IMR-90 (cell line): ENCODE results near the gene FRMPD4. TPM values are rescaled to one million over a fixed set of nuclear protein-coding genes. Genes with fewer than 3 reads are reported as not detected.

Source experiments
- ATAC-seq: fragments of 200-7000 bp; cut with Tn5 transposase; 2 replicates; pipeline ENCODE4 v1.9.1; 2020; ENCODE audit warnings: low read depth, mild to moderate bottlenecking, moderate library complexity
- BruUV-seq: library from RNA; stranded (reverse); fragments of 400-500 nt; replicated peaks from 2 replicates; lab custom pipeline; 2021; lab: Mats Ljungman, UMichigan
- CTCF ChIA-PET: fragments of 300-600 bp; formaldehyde crosslinking; extraction: SDS; loops from one replicate; lab custom pipeline; 2021; ENCODE audit warnings: antibody characterized with exemption; lab: Yijun Ruan, JAX
- POLR2A ChIA-PET: fragments of 300-600 bp; sonication (Branson Sonifier 250); formaldehyde crosslinking; loops from one replicate; lab custom pipeline; 2022; ENCODE audit warnings: antibody characterized with exemption; ENCODE audit not compliant: unreplicated experiment; lab: Charles Lee
- DNase-seq: peaks from one replicate; pipeline ENCODE4 v3.0.0; 2013
- H2AFZ ChIP-seq: replicated peaks from 2 replicates; pipeline ENCODE3; 2013; ENCODE audit warnings: low read length, mild to moderate bottlenecking; ENCODE audit not compliant: poor library complexity
- H2AK5ac ChIP-seq: 2 replicates; pipeline ENCODE4 v1.6.1; 2013; ENCODE audit warnings: low read depth, low read length, inconsistent platforms
- H2AK9ac ChIP-seq: replicated peaks from 2 replicates; pipeline ENCODE3; 2013; ENCODE audit warnings: mild to moderate bottlenecking, low read depth, low read length, moderate library complexity; ENCODE audit not compliant: poor library complexity
- H2BK120ac ChIP-seq: 2 replicates; pipeline ENCODE4 v1.6.1; 2013; ENCODE audit warnings: low read depth, low read length, inconsistent platforms
- H2BK15ac ChIP-seq: 3 replicates; pipeline ENCODE4 v1.6.1; 2013; ENCODE audit warnings: low read depth, low read length, inconsistent platforms
- H2BK20ac ChIP-seq: 2 replicates; pipeline ENCODE4 v1.6.1; 2013; ENCODE audit warnings: low read depth, mild to moderate bottlenecking, inconsistent platforms, low read length, moderate library complexity
- H2BK5ac ChIP-seq: 2 replicates; pipeline ENCODE4 v1.6.1; 2013; ENCODE audit warnings: mild to moderate bottlenecking, low read depth, low read length, inconsistent platforms; ENCODE audit not compliant: poor library complexity, severe bottlenecking
- H3K14ac ChIP-seq: replicated peaks from 2 replicates; pipeline ENCODE4 v1.6.1; 2013; ENCODE audit warnings: low read depth, low read length, inconsistent platforms
- H3K18ac ChIP-seq: 2 replicates; pipeline ENCODE4 v1.6.1; 2013; ENCODE audit warnings: low read depth, low read length, control low read depth
- H3K23ac ChIP-seq: 2 replicates; pipeline ENCODE4 v1.6.1; 2013; ENCODE audit warnings: low read depth, low read length, inconsistent platforms
- H3K27ac ChIP-seq: 2 replicates; pipeline ENCODE4 v1.5.1; 2013; ENCODE audit warnings: mild to moderate bottlenecking, control low read depth, low read length; ENCODE audit not compliant: insufficient read depth
- H3K27me3 ChIP-seq: 2 replicates; pipeline ENCODE4 v1.6.1; 2013; ENCODE audit warnings: low read length; ENCODE audit not compliant: control insufficient read depth, insufficient read depth
- H3K36me3 ChIP-seq: 2 replicates; pipeline ENCODE4 v1.6.1; 2013; ENCODE audit warnings: low read length, mixed read lengths; ENCODE audit not compliant: control insufficient read depth, insufficient read depth
- H3K4ac ChIP-seq: 2 replicates; pipeline ENCODE4 v1.6.1; 2013; ENCODE audit warnings: low read depth, low read length, inconsistent platforms
- H3K4me1 ChIP-seq: 2 replicates; pipeline ENCODE4 v1.6.1; 2013; ENCODE audit warnings: low read length, mixed read lengths; ENCODE audit not compliant: control insufficient read depth, insufficient read depth
- H3K4me2 ChIP-seq: 2 replicates; pipeline ENCODE4 v1.6.1; 2013; ENCODE audit warnings: low read depth, mild to moderate bottlenecking, control low read depth, low read length, moderate library complexity
- H3K4me3 ChIP-seq: 2 replicates; pipeline ENCODE4 v1.5.1; 2013; ENCODE audit warnings: low read depth, mild to moderate bottlenecking, control low read depth, low read length, moderate library complexity; ENCODE audit not compliant: insufficient read depth
- H3K56ac ChIP-seq: 2 replicates; pipeline ENCODE4 v1.6.1; 2013; ENCODE audit warnings: low read length, inconsistent platforms; ENCODE audit not compliant: insufficient read depth; ENCODE audit errors: extremely low read depth
- H3K79me1 ChIP-seq, 2 experiments: 2 replicates each; pipeline ENCODE4 v1.6.1; 2013; ENCODE audit warnings: low read length in 2 of 2, inconsistent platforms in 1 of 2, low read depth in 1 of 2
- H3K9ac ChIP-seq: 2 replicates; pipeline ENCODE4 v1.6.1; 2013; ENCODE audit warnings: low read depth, low read length, control low read depth
- H3K9me1 ChIP-seq: 2 replicates; pipeline ENCODE4 v1.6.1; 2013; ENCODE audit warnings: low read length, inconsistent platforms; ENCODE audit not compliant: insufficient read depth
- H3K9me3 ChIP-seq: 2 replicates; pipeline ENCODE4 v1.6.1; 2013; ENCODE audit warnings: low read length; ENCODE audit not compliant: control insufficient read depth, insufficient read depth
- H4K20me1 ChIP-seq: 2 replicates; pipeline ENCODE4 v1.6.1; 2013; ENCODE audit warnings: low read length, inconsistent platforms; ENCODE audit not compliant: insufficient read depth
- H4K5ac ChIP-seq: 2 replicates; pipeline ENCODE4 v1.6.1; 2013; ENCODE audit warnings: mild to moderate bottlenecking, low read depth, low read length, control low read depth
- H4K8ac ChIP-seq, 2 experiments: 2 replicates each; pipeline ENCODE4 v1.6.1; 2013; ENCODE audit warnings: low read depth in 2 of 2, low read length in 2 of 2, control low read depth in 1 of 2, inconsistent platforms in 1 of 2
- H4K91ac ChIP-seq: 2 replicates; pipeline ENCODE4 v1.6.1; 2013; ENCODE audit warnings: low read depth, low read length, inconsistent platforms; ENCODE audit not compliant: insufficient read depth
- BHLHE40 ChIP-seq: fragments of 150-350 bp; IDR thresholded peaks from 2 replicates; pipeline ENCODE4 v1.6.1; 2016; ENCODE audit warnings: mild to moderate bottlenecking, low read depth, low read length
- CEBPB ChIP-seq: IDR thresholded peaks from 2 replicates; pipeline ENCODE4 v1.6.1; 2012; ENCODE audit warnings: low read depth, low read length, improper control_type of control experiment
- CHD1 ChIP-seq: IDR thresholded peaks from 2 replicates; pipeline ENCODE4 v1.6.1; 2012; ENCODE audit warnings: low read depth, low read length, improper control_type of control experiment
- ELK1 ChIP-seq: fragments of 150-350 bp; IDR thresholded peaks from 2 replicates; pipeline ENCODE4 v1.6.1; 2016; ENCODE audit warnings: low read depth, mild to moderate bottlenecking, low read length, moderate library complexity, borderline replicate concordance
- FOS ChIP-seq: fragments of 150-350 bp; IDR thresholded peaks from 2 replicates; pipeline ENCODE4 v1.6.1; 2016; ENCODE audit warnings: low read depth, low read length
- MAFK ChIP-seq: IDR thresholded peaks from 2 replicates; pipeline ENCODE4 v1.6.1; 2012; ENCODE audit warnings: low read depth, low read length, improper control_type of control experiment
- MAZ ChIP-seq: IDR thresholded peaks from 2 replicates; pipeline ENCODE4 v1.6.1; 2012; ENCODE audit warnings: low read depth, mild to moderate bottlenecking, low read length, improper control_type of control experiment, moderate library complexity, borderline replicate concordance
- MXI1 ChIP-seq: IDR thresholded peaks from 2 replicates; pipeline ENCODE4 v1.6.1; 2012; ENCODE audit warnings: low read depth, mild to moderate bottlenecking, low read length, moderate library complexity, borderline replicate concordance
- NFE2L2 ChIP-seq: fragments of 150-350 bp; IDR thresholded peaks from 2 replicates; pipeline ENCODE4 v1.6.1; 2016; ENCODE audit warnings: low read depth, mild to moderate bottlenecking, low read length
- POLR2A ChIP-seq: IDR thresholded peaks from 2 replicates; pipeline ENCODE4 v1.6.1; 2012; ENCODE audit warnings: mild to moderate bottlenecking, low read depth, low read length
- RAD21 ChIP-seq: IDR thresholded peaks from 2 replicates; pipeline ENCODE4 v1.6.1; 2012; ENCODE audit warnings: low read length, improper control_type of control experiment
- RCOR1 ChIP-seq: IDR thresholded peaks from 2 replicates; pipeline ENCODE4 v1.6.1; 2012; ENCODE audit warnings: mild to moderate bottlenecking, low read length, improper control_type of control experiment; ENCODE audit not compliant: insufficient replicate concordance
- SMC3 ChIP-seq: fragments of 150-350 bp; IDR thresholded peaks from 2 replicates; pipeline ENCODE4 v1.6.1; 2016; ENCODE audit warnings: low read depth, mild to moderate bottlenecking, antibody characterized with exemption, low read length, moderate library complexity
- USF2 ChIP-seq: fragments of 150-350 bp; IDR thresholded peaks from 2 replicates; pipeline ENCODE4 v1.6.1; 2017; ENCODE audit warnings: mild to moderate bottlenecking, antibody characterized with exemption, low read length, low read depth
- WGBS, 2 experiments: methylation state at CpG; one replicate each; pipeline versions ENCODE4 v1.1.5 to v1.1.7; 2013; ENCODE audit warnings: missing lambda C conversion rate in 2 of 2; ENCODE audit not compliant: insufficient read length in 1 of 2; ENCODE audit errors: extremely low coverage in 2 of 2; 5-methylcytosine and 5-hydroxymethylcytosine counted together
- dilution Hi-C: fragments of 300-500 bp; cut with HindIII; formaldehyde crosslinking; loops from one replicate; pipeline ENCODE4 v1.14.3; 2018; ENCODE audit warnings: low sequenced_read_pairs; ENCODE audit not compliant: unreplicated experiment
- in situ Hi-C: fragments of 300-500 bp; cut with MboI; formaldehyde crosslinking; loops from 3 replicates; pipeline ENCODE4 v1.14.3; 2019; ENCODE audit warnings: low sequenced_read_pairs, inconsistent platforms, mixed read lengths
- intact Hi-C: fragments of 100-400 bp; cut with micrococcal nuclease; formaldehyde crosslinking; loops from 2 replicates; pipeline ENCODE4 v1.10.0; 2022
- polyA plus RNA-seq, 3 experiments: library from polyadenylated mRNA; depleted of rRNA; stranded (reverse); fragments of >200 nt; gene quantifications; 2 replicates each; pipeline ENCODE4 v1.2.3, GENCODE V29; 2012; ENCODE audit warnings: low replicate concordance in 1 of 3
- total RNA-seq: library from RNA; depleted of rRNA; stranded (reverse); fragments of >200 nt; gene quantifications from 2 replicates; pipeline ENCODE4 v1.2.3, GENCODE V29; 2012
- TF ChIP-seq, protein P1 (sequence below): conservative IDR thresholded peaks from 2 replicates; pipeline ENCODE4 v1.5.1; 2012; ENCODE audit warnings: mild to moderate bottlenecking, low read depth, low read length, improper control_type of control experiment

Gene FRMPD4
- total and polyA plus RNA-seq, 2 of the 4 experiments (the other 2 are of a cell fraction): 0.53 to 1.1 TPM

GRCh38 chrX:12352922-12353321 is 214.6 kb downstream of the FRMPD4 start:
- Histone ChIP-seq H2AFZ (no peak overlapping the region), H3K27ac (no peak overlapping the region), H2BK5ac (no peak overlapping the region), H3K9me1 (no peaks in the 10 kb centered on the region), H2BK20ac (no peak overlapping the region), H3K23ac (no peak overlapping the region), H4K20me1 (no peaks in the 10 kb centered on the region), H3K27me3 (no peaks in the 10 kb centered on the region), H2BK15ac (no peak overlapping the region), H3K36me3 (no peaks in the 10 kb centered on the region), H4K5ac (no peak overlapping the region), H3K18ac (no peak overlapping the region), H2AK9ac (no peak overlapping the region), H3K9ac (no peak overlapping the region), H2AK5ac (no peak overlapping the region), H3K9me3 (no peaks in the 10 kb centered on the region), H2BK120ac (no peak overlapping the region), H3K4me1 (no peaks in the 10 kb centered on the region; the same call in 1 of the 2 replicates), H4K8ac (no peak overlapping the region), H3K4ac (no peak overlapping the region), H3K14ac (no peak overlapping the region), H3K79me1 (no peaks in the 10 kb centered on the region), H3K4me2 (no peak overlapping the region), H3K4me3 (no peak overlapping the region), H3K56ac (no peak overlapping the region), H4K91ac (no peak overlapping the region)
- intact Hi-C loops: no loop called here
- no peak for DNase-seq
- no TSS peak for BruUV-seq
- dilution Hi-C loops: no loop called here
- CTCF ChIA-PET: no interaction called here
- ATAC-seq: no peak
- WGBS, 2 experiments: 50% methylated on average over 1 of the region's 5 CpGs; no CpG with 5 or more reads in 1 of the 2 experiments
- TF ChIP-seq ELK1 (no peak), CHD1 (no peak), FOS (no peak), CEBPB (no peak), NFE2L2 (no peak), SMC3 (no peak), MAFK (no peak), USF2 (no peak), POLR2A (no peak), RCOR1 (no peak), BHLHE40 (no peak), MAZ (no peak), MXI1 (no peak), RAD21 (no peak)
- TF ChIP-seq, protein P1, sequence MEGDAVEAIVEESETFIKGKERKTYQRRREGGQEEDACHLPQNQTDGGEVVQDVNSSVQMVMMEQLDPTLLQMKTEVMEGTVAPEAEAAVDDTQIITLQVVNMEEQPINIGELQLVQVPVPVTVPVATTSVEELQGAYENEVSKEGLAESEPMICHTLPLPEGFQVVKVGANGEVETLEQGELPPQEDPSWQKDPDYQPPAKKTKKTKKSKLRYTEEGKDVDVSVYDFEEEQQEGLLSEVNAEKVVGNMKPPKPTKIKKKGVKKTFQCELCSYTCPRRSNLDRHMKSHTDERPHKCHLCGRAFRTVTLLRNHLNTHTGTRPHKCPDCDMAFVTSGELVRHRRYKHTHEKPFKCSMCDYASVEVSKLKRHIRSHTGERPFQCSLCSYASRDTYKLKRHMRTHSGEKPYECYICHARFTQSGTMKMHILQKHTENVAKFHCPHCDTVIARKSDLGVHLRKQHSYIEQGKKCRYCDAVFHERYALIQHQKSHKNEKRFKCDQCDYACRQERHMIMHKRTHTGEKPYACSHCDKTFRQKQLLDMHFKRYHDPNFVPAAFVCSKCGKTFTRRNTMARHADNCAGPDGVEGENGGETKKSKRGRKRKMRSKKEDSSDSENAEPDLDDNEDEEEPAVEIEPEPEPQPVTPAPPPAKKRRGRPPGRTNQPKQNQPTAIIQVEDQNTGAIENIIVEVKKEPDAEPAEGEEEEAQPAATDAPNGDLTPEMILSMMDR: no peak
- POLR2A ChIA-PET: no interaction called here
- in situ Hi-C loops: no loop called here
